ENCODE measurements around the gene ZNF616.

Gene ZNF616

DNA sequence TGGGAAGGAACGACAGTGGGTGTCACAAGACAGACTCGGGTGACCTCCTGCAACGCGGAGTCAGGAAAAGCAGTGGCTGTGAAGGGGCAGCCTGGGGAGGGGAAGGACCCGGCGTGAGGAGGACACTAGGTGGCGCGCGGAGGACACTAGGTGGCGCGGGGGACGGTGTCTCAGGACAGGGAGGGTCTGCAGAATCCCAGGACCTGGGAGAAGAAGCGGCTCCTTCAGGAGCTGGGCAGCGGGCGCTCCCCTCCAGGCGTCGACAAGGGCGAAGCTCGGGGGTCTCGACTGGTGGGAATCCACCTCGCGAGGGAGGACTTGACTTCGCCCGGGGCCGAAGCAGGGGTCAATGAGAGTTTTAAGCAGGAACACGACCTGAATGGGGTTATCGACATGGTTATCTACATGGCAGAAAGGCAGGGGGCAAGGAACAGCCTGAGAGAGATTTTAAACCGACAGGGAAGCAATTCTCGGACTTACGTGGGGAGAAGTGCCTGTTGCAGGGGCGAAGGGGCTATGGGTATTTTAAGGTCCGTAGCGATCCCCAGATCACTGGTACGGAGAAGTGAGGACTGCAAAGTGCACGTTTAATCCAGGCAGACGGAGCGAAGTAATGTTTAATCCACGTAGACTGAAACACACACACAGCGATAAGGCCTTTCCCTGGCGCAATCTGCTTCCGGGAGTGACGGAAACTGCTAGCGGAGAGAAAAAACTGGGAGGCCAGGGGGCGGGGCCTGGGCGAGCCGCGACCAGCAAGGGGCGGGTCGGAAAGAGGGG is at the start of gene ZNF616:
Gene ZNF616, minus strand, starts transcription at position 687 of the 780 bp plus-strand sequence. CDS start 9,426 bp downstream, outside the sequence.
- Histone ChIP-seq H3K4me3 (ENCODE audit: low read depth in 1 of 2, low read length in 2 of 2) (peak within 1 kb of the TSS; percentile 63 to 73), H3K79me2 (ENCODE audit: insufficient read depth, low read length) (peaks cover 50% of the 10 kb centered on the region), H2AFZ (ENCODE audit: low read depth, low read length) (peak within 1 kb of the TSS; percentile 88), H3K9me3 (ENCODE audit: insufficient read depth, low read length, severe bottlenecking) (peaks cover 19% of the 10 kb centered on the region), H3K36me3 (ENCODE audit: insufficient read depth, low read length) (peaks cover 25% of the 10 kb centered on the region), H3K27me3 (ENCODE audit: insufficient read depth, low read length, poor library complexity) (no peaks in the 10 kb centered on the region), H3K9ac (ENCODE audit: low read depth, low read length) (peak within 1 kb of the TSS; percentile 77), H3K4me1 (ENCODE audit: insufficient read depth, low read length) (peaks cover 24% of the 10 kb centered on the region), H3K27ac (ENCODE audit: low read length) (peak within 1 kb of the TSS; percentile 86), H4K20me1 (ENCODE audit: insufficient read depth, low read length) (no peaks in the 10 kb centered on the region), H3K4me2 (ENCODE audit: insufficient read depth, low read length) (peak within 1 kb of the TSS; percentile 95)
- peak; percentile 79 for ATAC-seq (ENCODE audit: insufficient read depth, low read depth)
- TF ChIP-seq, protein P1, sequence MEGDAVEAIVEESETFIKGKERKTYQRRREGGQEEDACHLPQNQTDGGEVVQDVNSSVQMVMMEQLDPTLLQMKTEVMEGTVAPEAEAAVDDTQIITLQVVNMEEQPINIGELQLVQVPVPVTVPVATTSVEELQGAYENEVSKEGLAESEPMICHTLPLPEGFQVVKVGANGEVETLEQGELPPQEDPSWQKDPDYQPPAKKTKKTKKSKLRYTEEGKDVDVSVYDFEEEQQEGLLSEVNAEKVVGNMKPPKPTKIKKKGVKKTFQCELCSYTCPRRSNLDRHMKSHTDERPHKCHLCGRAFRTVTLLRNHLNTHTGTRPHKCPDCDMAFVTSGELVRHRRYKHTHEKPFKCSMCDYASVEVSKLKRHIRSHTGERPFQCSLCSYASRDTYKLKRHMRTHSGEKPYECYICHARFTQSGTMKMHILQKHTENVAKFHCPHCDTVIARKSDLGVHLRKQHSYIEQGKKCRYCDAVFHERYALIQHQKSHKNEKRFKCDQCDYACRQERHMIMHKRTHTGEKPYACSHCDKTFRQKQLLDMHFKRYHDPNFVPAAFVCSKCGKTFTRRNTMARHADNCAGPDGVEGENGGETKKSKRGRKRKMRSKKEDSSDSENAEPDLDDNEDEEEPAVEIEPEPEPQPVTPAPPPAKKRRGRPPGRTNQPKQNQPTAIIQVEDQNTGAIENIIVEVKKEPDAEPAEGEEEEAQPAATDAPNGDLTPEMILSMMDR (IDR thresholded peaks at IDR 0.05; ENCODE audit: borderline replicate concordance, extremely low read depth, low read length, poor library complexity, severe bottlenecking) = peak; percentile 89
- TF ChIP-seq EZH2 (IDR thresholded peaks at IDR 0.05; ENCODE audit: borderline replicate concordance, low read depth, low read length, severe bottlenecking) = no peak
- DNase-seq = peak; percentile 98

DNA sequence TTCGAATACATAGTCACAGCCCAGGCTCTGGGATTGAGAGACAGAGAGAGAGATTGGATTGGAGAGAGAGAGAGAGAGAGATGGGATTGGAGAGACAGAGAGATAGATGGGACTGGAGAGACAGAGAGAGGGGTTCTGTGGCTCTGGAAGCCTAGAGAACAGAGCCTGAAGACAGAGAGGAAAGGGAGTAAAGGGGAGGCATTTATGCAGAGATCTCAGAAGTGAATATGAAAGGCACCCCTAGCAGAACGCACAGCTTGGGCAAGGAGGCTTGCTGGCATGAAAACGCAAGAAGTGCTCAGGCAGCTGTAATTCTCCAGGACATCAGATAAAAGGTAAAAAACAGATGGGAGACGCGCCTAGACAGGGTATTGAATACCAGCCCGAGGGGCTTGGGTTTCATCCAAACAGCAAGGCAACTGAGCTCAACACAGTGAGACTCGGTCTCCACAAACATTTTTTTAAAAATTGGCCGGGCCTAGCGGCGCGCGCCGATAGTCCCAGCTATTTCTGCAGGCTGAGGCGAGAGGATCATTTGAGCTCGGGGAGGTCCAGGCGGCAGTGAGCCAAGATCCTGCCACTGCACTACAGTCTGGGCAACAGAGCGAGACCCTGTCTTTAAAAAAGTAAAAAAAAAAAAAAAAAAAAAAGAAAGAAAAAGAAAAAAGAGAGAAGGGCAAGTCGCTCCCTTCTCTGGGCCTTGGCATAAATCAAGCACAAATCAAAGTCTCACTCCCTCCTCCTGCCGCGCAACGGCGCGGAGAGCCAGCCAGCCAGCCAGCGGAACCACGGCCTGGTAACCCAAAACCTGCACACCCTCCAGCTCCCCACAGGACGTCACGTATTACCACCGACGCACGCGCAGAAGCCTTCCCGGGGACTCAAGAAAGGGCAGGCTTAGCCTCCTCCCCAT is 49.3 kb upstream of the ZNF616 start:
- ATAC-seq (ENCODE audit: insufficient read depth, low read depth) (no peak), DNase-seq (no peak)
- H2AFZ ChIP-seq (ENCODE audit: low read depth, low read length) = peak overlapping the region; percentile 58
- H3K27me3 ChIP-seq (ENCODE audit: insufficient read depth, low read length, poor library complexity) = no peaks in the 10 kb centered on the region
- peaks cover 31% of the 10 kb centered on the region for H3K36me3 ChIP-seq (ENCODE audit: insufficient read depth, low read length)
- H3K9me3 ChIP-seq (ENCODE audit: insufficient read depth, low read length, severe bottlenecking) = no peaks in the 10 kb centered on the region
- H4K20me1 ChIP-seq (ENCODE audit: insufficient read depth, low read length) = peaks cover 28% of the 10 kb centered on the region
- peak overlapping the region; percentile 61 for H3K9ac ChIP-seq (ENCODE audit: low read depth, low read length)
- TF ChIP-seq, protein P1 (IDR thresholded peaks at IDR 0.05; ENCODE audit: borderline replicate concordance, extremely low read depth, low read length, poor library complexity, severe bottlenecking) = no peak
- no peak for TF ChIP-seq EZH2 (IDR thresholded peaks at IDR 0.05; ENCODE audit: borderline replicate concordance, low read depth, low read length, severe bottlenecking)
- peak overlapping the region; percentile 80 for H3K4me2 ChIP-seq (ENCODE audit: insufficient read depth, low read length)
- H3K27ac ChIP-seq (ENCODE audit: low read length) = peak overlapping the region; percentile 60
- peaks cover 46% of the 10 kb centered on the region for H3K79me2 ChIP-seq (ENCODE audit: insufficient read depth, low read length)
- peak overlapping the region; percentile 19 to 59; a peak in 3 of 4 replicates for H3K4me3 ChIP-seq (ENCODE audit: low read depth in 1 of 2, low read length in 2 of 2)
- peaks cover 31% of the 10 kb centered on the region for H3K4me1 ChIP-seq (ENCODE audit: insufficient read depth, low read length)

DNA sequence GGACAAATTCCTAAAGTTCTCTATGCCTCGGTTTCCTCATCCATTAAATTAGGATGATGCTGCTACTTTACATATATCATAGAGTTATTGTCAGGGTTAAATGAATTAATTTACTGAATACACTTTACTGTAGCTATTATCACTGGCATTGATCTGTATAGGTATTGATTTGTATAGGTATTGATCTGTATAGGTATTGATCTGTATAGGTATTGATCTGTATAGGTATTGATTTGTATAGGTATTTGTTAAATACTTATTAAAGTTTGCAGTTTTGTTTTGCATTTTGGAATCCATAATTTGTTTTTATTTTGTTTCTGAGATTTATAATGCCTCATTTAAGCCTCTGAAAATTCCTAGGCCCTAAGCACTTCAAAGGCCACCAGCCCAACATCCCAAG is 47.7 kb upstream of the ZNF616 start:
- Histone ChIP-seq H4K20me1 (ENCODE audit: insufficient read depth, low read length) (peaks cover 17% of the 10 kb centered on the region), H3K36me3 (ENCODE audit: insufficient read depth, low read length) (peaks cover 15% of the 10 kb centered on the region), H3K79me2 (ENCODE audit: insufficient read depth, low read length) (peaks cover 30% of the 10 kb centered on the region), H3K4me3 (ENCODE audit: low read depth in 1 of 2, low read length in 2 of 2) (no peak overlapping the region), H3K9ac (ENCODE audit: low read depth, low read length) (no peak overlapping the region), H3K4me1 (ENCODE audit: insufficient read depth, low read length) (peaks cover 27% of the 10 kb centered on the region), H3K27me3 (ENCODE audit: insufficient read depth, low read length, poor library complexity) (no peaks in the 10 kb centered on the region), H3K27ac (ENCODE audit: low read length) (no peak overlapping the region), H3K9me3 (ENCODE audit: insufficient read depth, low read length, severe bottlenecking) (no peaks in the 10 kb centered on the region), H2AFZ (ENCODE audit: low read depth, low read length) (no peak overlapping the region), H3K4me2 (ENCODE audit: insufficient read depth, low read length) (no peak overlapping the region)
- DNase-seq (no peak), ATAC-seq (ENCODE audit: insufficient read depth, low read depth) (no peak)
- no peak for TF ChIP-seq EZH2 (IDR thresholded peaks at IDR 0.05; ENCODE audit: borderline replicate concordance, low read depth, low read length, severe bottlenecking)
- TF ChIP-seq, protein P1 (IDR thresholded peaks at IDR 0.05; ENCODE audit: borderline replicate concordance, extremely low read depth, low read length, poor library complexity, severe bottlenecking) = no peak
